Esophagus squamous epithelium (tissue), 5 donors: Measurements from ENCODE around the gene SLC25A11. TPM values are rescaled to one million over a fixed set of nuclear protein-coding genes. Genes with fewer than 3 reads are reported as not detected.

Experiments used
- DNase-seq: peaks from one replicate; lab custom pipeline; 2025; lab: John Stamatoyannopoulos, UW
- H3K27ac ChIP-seq, 4 donors: fragments of 200-600 bp; sonication (generic); one replicate each; pipeline ENCODE4 v1.5.1; 2016 to 2019; ENCODE audit warnings: mild to moderate bottlenecking in 1 of 4
- H3K27me3 ChIP-seq, 4 donors: fragments of 200-600 bp; sonication (generic); 1 replicate in 3 of 4; 2 replicates in 1 of 4; pipeline versions ENCODE4 v1.5.1 to v1.6.0; 2017 to 2021; ENCODE audit warnings: antibody characterized with exemption in 1 of 4
- H3K36me3 ChIP-seq, 3 donors: fragments of 200-600 bp; sonication (generic); one replicate each; pipeline ENCODE4 v1.5.1; 2016 to 2019
- H3K4me1 ChIP-seq, 3 donors: fragments of 200-600 bp; sonication (generic); one replicate each; pipeline ENCODE4 v1.5.1; 2017 to 2019
- H3K4me3 ChIP-seq, 4 donors: fragments of 200-600 bp; sonication (generic); 1 replicate in 3 of 4; 2 replicates in 1 of 4; pipeline ENCODE4 v1.5.1; 2016 to 2019; ENCODE audit warnings: mild to moderate bottlenecking in 2 of 4, moderate library complexity in 1 of 4
- H3K9me3 ChIP-seq, 3 donors: fragments of 200-600 bp; sonication (generic); one replicate each; pipeline ENCODE4 v1.5.1; 2016 to 2019
- POLR2A ChIP-seq, 4 donors: fragments of 450-650 bp; IDR thresholded peaks; one replicate each; pipeline ENCODE4 v1.6.1; 2017; ENCODE audit warnings: antibody characterized with exemption in 4 of 4, mild to moderate bottlenecking in 4 of 4, moderate library complexity in 3 of 4
- WGBS, 2 donors: methylation state at CpG; one replicate each; pipeline ENCODE4 v1.1.5; 2018; 5-methylcytosine and 5-hydroxymethylcytosine counted together
- intact Hi-C: fragments of 100-400 bp; cut with DNase I; formaldehyde crosslinking; loops from one replicate; pipeline ENCODE4 v1.15.0; 2022
- small RNA-seq, 4 donors: library from RNA; depleted of rRNA; stranded (forward); fragments of <200 nt; gene quantifications; one replicate each; pipeline ENCODE3, GENCODE V24; 2016
- total RNA-seq, 4 donors: library from RNA; depleted of rRNA; stranded (reverse); fragments of >200 nt; gene quantifications; one replicate each; pipeline ENCODE4 v1.1.0, GENCODE V29; 2016
- TF ChIP-seq, protein P1 (sequence below), 6 experiments: fragments of 450-650 bp in 4 of 6; fragments of 200-600 bp in 2 of 6; sonication (generic) in 2 of 6; IDR thresholded peaks; one replicate each; pipeline ENCODE4 v1.5.1; 2016 to 2019; ENCODE audit warnings: antibody characterized with exemption in 6 of 6, mild to moderate bottlenecking in 4 of 6, moderate library complexity in 4 of 6
- donor health status: DM: yes; HTN: yes; CAD: no.

The SLC25A11 gene
- total RNA-seq, 4 donors from 2014 or later, result 29.3 to 54.2 (median 42.2) TPM

DNA sequence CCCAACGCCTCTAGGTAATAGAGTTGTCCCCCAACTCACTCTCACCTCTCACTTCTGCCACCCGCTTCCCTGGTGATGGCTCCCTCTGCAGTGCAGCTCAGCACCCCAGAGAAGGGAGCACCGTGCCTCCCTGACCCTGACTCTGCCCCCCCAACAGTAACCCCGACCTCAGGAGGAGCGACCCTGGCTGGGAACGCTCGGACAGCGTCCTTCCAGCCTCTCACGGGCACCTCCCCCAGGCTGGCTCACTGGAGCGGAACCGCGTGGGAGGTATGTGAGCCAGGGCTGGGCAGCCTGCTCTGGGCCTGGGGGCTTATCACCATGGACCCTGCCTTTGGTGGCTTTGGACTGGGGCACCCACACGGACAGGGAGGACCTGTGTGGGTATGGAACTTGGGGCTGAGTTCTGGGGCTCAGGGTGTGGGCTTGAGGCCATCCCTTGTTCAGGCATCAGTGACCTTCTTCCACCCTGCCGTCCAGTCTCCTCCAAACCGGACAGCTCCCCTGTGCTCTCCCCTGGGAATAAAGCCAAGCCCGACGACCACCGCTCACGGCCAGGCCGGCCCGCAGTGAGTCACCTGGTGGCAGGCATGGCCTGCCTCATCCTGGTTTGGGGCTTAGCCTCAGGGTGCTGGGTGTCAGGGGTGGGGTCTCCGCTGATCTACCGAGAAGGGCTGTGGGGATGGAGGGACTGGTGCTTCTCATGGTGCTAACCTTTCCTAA is 47.2 kb downstream of the SLC25A11 start:
- no peaks in the 10 kb centered on the region for H3K4me1 ChIP-seq
- no peaks in the 10 kb centered on the region for H3K9me3 ChIP-seq
- no peak for TF ChIP-seq POLR2A (IDR thresholded peaks at IDR 0.05)
- TF ChIP-seq, protein P1, sequence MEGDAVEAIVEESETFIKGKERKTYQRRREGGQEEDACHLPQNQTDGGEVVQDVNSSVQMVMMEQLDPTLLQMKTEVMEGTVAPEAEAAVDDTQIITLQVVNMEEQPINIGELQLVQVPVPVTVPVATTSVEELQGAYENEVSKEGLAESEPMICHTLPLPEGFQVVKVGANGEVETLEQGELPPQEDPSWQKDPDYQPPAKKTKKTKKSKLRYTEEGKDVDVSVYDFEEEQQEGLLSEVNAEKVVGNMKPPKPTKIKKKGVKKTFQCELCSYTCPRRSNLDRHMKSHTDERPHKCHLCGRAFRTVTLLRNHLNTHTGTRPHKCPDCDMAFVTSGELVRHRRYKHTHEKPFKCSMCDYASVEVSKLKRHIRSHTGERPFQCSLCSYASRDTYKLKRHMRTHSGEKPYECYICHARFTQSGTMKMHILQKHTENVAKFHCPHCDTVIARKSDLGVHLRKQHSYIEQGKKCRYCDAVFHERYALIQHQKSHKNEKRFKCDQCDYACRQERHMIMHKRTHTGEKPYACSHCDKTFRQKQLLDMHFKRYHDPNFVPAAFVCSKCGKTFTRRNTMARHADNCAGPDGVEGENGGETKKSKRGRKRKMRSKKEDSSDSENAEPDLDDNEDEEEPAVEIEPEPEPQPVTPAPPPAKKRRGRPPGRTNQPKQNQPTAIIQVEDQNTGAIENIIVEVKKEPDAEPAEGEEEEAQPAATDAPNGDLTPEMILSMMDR (IDR thresholded peaks at IDR 0.05), result no peak
- WGBS, 2 donors, result 100% methylated on average over 3 of the region's 23 CpGs; no CpG with 5 or more reads in 1 of the 2 donors
- no peak overlapping the region for H3K4me3 ChIP-seq
- intact Hi-C loops, result no loop called here
- no peak for DNase-seq
- peaks cover 74 to 100% (median 78%) of the 10 kb centered on the region in 3 donors for H3K36me3 ChIP-seq
- H3K27ac ChIP-seq, result no peak overlapping the region
- no peaks in the 10 kb centered on the region for H3K27me3 ChIP-seq

DNA sequence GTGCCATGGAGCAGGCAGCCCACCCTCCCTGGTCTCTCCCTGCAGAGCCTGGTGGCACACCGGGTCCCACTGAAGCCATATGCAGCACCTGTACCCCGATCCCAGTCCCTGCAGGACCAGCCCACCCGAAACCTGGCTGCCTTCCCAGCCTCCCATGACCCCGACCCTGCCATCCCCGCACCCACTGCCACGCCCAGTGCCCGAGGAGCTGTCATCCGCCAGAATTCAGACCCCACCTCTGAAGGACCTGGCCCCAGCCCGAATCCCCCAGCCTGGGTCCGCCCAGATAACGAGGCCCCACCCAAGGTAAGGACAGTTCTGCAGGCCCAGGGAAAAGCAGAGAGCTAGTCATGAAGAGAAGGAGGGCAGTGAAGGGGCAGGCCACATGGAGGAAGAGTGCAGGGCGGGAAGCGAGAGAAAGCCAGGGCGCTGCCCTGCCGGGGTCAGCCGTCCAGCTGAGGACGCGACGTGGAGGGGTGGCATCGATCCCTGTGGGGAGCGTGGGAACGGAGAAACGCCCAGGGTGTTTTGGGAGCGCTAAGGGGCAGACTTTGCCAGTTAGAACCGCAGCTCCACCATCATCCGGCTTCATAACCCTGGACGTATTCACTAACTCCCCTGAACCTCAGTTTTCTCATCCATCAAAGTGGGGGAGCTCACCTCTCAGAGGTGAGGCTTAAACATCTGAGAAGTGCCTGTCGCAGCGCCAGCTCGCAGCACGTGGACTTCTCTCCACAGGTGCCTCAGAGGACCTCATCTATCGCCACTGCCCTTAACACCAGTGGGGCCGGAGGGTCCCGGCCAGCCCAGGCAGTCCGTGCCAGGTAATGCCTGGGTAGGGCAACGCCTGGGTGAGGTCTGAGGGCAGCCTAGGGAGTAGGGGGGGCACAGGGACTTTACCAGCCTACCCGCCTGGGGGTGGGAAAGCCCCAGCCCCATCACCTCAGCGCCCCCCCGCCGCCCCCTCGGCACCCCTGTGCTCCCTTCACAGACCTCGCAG is 48.1 kb downstream of the SLC25A11 start:
- H3K9me3 ChIP-seq, result no peaks in the 10 kb centered on the region
- H3K27ac ChIP-seq, result no peak overlapping the region
- H3K27me3 ChIP-seq, result no peaks in the 10 kb centered on the region
- 90 to 92% methylated on average over 2 to 24 of the region's 42 CpGs for WGBS, 2 donors
- no peak overlapping the region for H3K4me3 ChIP-seq
- DNase-seq, result no peak
- no peak for TF ChIP-seq POLR2A (IDR thresholded peaks at IDR 0.05)
- TF ChIP-seq, protein P1 (IDR thresholded peaks at IDR 0.05), result no peak
- intact Hi-C loops, result no loop called here
- H3K36me3 ChIP-seq, result peaks cover 78 to 100% (median 83%) of the 10 kb centered on the region in 3 donors
- H3K4me1 ChIP-seq, result no peaks in the 10 kb centered on the region

- Histone ChIP-seq H3K4me1 (no peaks in the 10 kb centered on the region), H3K36me3 (peaks cover 62 to 100% (median 76%) of the 10 kb centered on the region in 3 donors), H3K27ac (no peak overlapping the region), H3K4me3 (no peak overlapping the region), H3K27me3 (no peaks in the 10 kb centered on the region), H3K9me3 (no peaks in the 10 kb centered on the region)
- 91 to 95% methylated on average over 10 to 18 of the region's 18 CpGs for WGBS, 2 donors
- intact Hi-C loops, result loop anchor here (5.0 kb wide), 2 partner anchors 100 to 155 kb away; partner anchors contain the start of genes GLTPD2, MED11 and VMO1
- TF ChIP-seq POLR2A (IDR thresholded peaks at IDR 0.05), result no peak
- DNase-seq, result no peak
Observed at GRCh38 chr17:4887581-4887980, 52.3 kb downstream of the SLC25A11 start.

Small RNAs within 50 kb of the gene (small RNA-seq; reads per million reads assigned to genes)
- 0 reads per million in 4 donors for gene MIR6864
- gene MIR6865, result 0 to 0.21 (median 0.14) reads per million in 4 donors

Other genes with a start within 250 kb of the SLC25A11 start
- 10 to 100 TPM; 10.3 to 25.0 (median 14.7) TPM for gene PELP1, start 235.9 kb downstream of the SLC25A11 start, total RNA-seq
- 10 to 100 TPM in 2 of 4 donors, 1 to 10 TPM in 2; 4.4 to 24.8 (median 10.1) TPM for gene ARRB2, start 229.4 kb downstream of the SLC25A11 start, total RNA-seq
- 10 to 100 TPM; 17.3 to 45.3 (median 29.7) TPM for gene MED11, start 208.6 kb downstream of the SLC25A11 start, total RNA-seq
- 1 to 10 TPM in 2 of 4 donors, not detected in 2; 1.1 to 1.7 TPM for gene ZMYND15, start 200.2 kb downstream of the SLC25A11 start, total RNA-seq
- 10 to 100 TPM; 15.2 to 28.2 (median 19.5) TPM for gene CXCL16, start 200.1 kb downstream of the SLC25A11 start, total RNA-seq
- not detected for gene TM4SF5, start 168.2 kb downstream of the SLC25A11 start, total RNA-seq
- 1 to 10 TPM in 3 of 4 donors, not detected in 1; 1.3 to 5.2 (median 1.5) TPM for gene VMO1, start 153.7 kb downstream of the SLC25A11 start, total RNA-seq
- 1 to 10 TPM in 3 of 4 donors, not detected in 1; 1.1 to 2.0 (median 1.1) TPM for gene GLTPD2, start 151.1 kb downstream of the SLC25A11 start, total RNA-seq
- gene PSMB6, start 143.9 kb downstream of the SLC25A11 start, total RNA-seq, result 100 to 1,000 TPM; 154 to 216 (median 201) TPM
- 100 to 1,000 TPM in 1 of 4 donors, 10 to 100 TPM in 3; 38.7 to 114 (median 86.7) TPM for gene PLD2, start 132.9 kb downstream of the SLC25A11 start, total RNA-seq
- 100 to 1,000 TPM in 3 of 4 donors, 10 to 100 TPM in 1; 50.1 to 156 (median 117) TPM for gene MINK1, start 106.7 kb downstream of the SLC25A11 start, total RNA-seq
- gene C17orf107, start 40.5 kb downstream of the SLC25A11 start, total RNA-seq, result 1 to 10 TPM in 1 of 4 donors, under 1 TPM in 3; 0.27 to 2.7 (median 0.92) TPM
- under 1 TPM in 1 of 4 donors, not detected in 3; 0.57 TPM for gene CHRNE, start 36.9 kb downstream of the SLC25A11 start, total RNA-seq
- gene GP1BA, start 7.8 kb downstream of the SLC25A11 start, total RNA-seq, result not detected
- gene RNF167, start 222 bp upstream of the SLC25A11 start, total RNA-seq, result 10 to 100 TPM; 42.3 to 57.4 (median 54.2) TPM
- gene PFN1, start 8.5 kb upstream of the SLC25A11 start, total RNA-seq, result 100 to 1,000 TPM; 520 to 970 (median 715) TPM
- 1 to 10 TPM in 2 of 4 donors, under 1 TPM in 1, not detected in 1; 0.31 to 3.6 (median 1.5) TPM for gene ENO3, start 11.1 kb upstream of the SLC25A11 start, total RNA-seq
- 10 to 100 TPM; 34.5 to 48.8 (median 39.5) TPM for gene SPAG7, start 27.8 kb upstream of the SLC25A11 start, total RNA-seq
- 10 to 100 TPM in 3 of 4 donors, 1 to 10 TPM in 1; 6.9 to 19.6 (median 13.4) TPM for gene CAMTA2, start 47.6 kb upstream of the SLC25A11 start, total RNA-seq
- 1 to 10 TPM in 1 of 4 donors, under 1 TPM in 1, not detected in 2; 0.31 to 1.1 TPM for gene INCA1, start 57.5 kb upstream of the SLC25A11 start, total RNA-seq
- 10 to 100 TPM; 66.9 to 93.3 (median 81.7) TPM for gene KIF1C, start 57.9 kb upstream of the SLC25A11 start, total RNA-seq
- gene SLC52A1, start 95.4 kb upstream of the SLC25A11 start, total RNA-seq, result 1 to 10 TPM in 2 of 4 donors, under 1 TPM in 2; 0.26 to 1.4 (median 1.1) TPM
- gene ZFP3, start 138.4 kb upstream of the SLC25A11 start, total RNA-seq, result 1 to 10 TPM; 1.4 to 6.1 (median 2.3) TPM
- gene ZNF232, start 171.8 kb upstream of the SLC25A11 start, total RNA-seq, result 1 to 10 TPM; 4.5 to 7.8 (median 5.8) TPM
- gene USP6, start 176.0 kb upstream of the SLC25A11 start, total RNA-seq, result under 1 TPM in 2 of 4 donors, not detected in 2; under 0.01 to 0.09 TPM